Measurements from ENCODE around the gene CRABP2.
A peak's percentile ranks its signal among the peaks of the same experiment; 100 is the strongest.

The CRABP2 gene

DNA sequence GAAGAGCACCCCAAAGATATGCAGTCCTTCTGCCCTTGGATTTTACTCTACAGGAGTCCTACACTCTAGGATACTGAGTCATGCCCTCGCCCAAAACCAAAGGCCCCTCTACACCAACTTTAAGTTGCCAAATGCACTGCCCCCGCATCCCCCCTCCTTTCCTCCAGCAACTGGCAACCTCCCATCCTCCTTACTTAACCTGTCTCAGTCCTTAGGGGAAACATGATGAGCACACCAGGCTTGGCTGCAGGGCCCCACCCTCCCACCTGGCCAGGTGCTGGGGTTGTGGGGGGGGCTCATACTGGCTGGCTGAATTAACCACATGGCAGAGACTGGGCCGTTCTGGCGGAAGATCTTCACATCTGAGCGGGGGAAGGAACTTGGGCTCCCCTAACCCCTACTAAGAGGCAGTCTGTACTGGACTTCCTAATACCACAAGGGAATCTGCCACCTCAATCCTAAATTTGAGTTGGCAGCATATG lies 44.8 kb upstream of the CRABP2 start:
- H3K36me3 ChIP-seq (ENCODE audit: insufficient read depth, insufficient read length, low read length), result peaks cover 34% of the 10 kb centered on the region
- H3K4me1 ChIP-seq (ENCODE audit: insufficient read depth, insufficient read length), result peaks cover 44% of the 10 kb centered on the region
- H3K4me3 ChIP-seq (ENCODE audit: insufficient read length, low read depth), result peak overlapping the region; percentile 77
- DNase-seq (ENCODE audit: low read depth, low spot score), result no peak
- H3K9ac ChIP-seq (ENCODE audit: insufficient read length, low read depth), result peak overlapping the region; percentile 94
- TF ChIP-seq SUZ12 (IDR thresholded peaks at IDR 0.05; ENCODE audit: extremely low read depth, insufficient read depth, insufficient read length), result no peak
- no peak for TF ChIP-seq YY1 (IDR thresholded peaks at IDR 0.05; ENCODE audit: insufficient read depth, insufficient read length)
- TF ChIP-seq ZNF274 (IDR thresholded peaks at IDR 0.05; ENCODE audit: low read depth, low read length), result no peak
- no peaks in the 10 kb centered on the region for H3K27me3 ChIP-seq (ENCODE audit: insufficient read depth, insufficient read length)
- no peaks in the 10 kb centered on the region for H3K9me3 ChIP-seq (ENCODE audit: insufficient read depth, low read length)

DNA sequence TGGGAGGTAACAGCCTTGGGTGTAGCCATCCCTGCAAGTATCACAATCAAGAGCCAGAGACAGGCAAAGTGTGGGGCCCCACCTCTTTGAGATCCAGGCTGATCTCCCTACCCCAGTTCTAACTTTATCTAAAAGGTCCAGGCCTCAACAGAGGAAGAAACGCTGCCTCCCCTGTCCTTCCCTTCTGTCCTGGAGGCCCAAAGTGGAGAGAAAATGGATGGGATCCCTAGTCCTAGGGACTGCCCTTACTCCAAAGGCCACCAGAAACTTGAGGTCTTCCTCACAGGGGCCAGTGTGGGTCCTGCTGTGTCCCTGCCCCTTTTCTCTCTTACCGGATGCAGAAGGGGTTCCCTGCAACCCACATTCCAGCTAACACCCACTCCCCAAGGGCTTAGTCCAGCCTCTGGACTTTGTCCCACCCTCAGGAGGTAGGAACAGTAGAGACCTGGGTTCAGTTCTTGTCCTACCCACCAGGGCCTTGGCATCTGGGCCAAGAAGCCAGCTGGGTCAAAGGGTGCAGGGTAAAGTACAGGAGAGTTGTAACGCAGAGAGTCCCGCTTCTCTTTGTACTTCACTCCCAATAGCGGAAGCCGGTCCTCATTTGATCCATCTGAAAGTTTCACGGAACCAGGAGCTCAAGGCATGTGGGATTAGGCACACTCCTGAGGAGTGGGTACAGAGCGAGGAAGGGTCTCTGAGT lies 44.2 kb upstream of the CRABP2 start:
- H3K4me1 ChIP-seq (ENCODE audit: insufficient read depth, insufficient read length), result peaks cover 49% of the 10 kb centered on the region
- no peaks in the 10 kb centered on the region for H3K9me3 ChIP-seq (ENCODE audit: insufficient read depth, low read length)
- H3K4me3 ChIP-seq (ENCODE audit: insufficient read length, low read depth), result peak overlapping the region; percentile 77
- TF ChIP-seq YY1 (IDR thresholded peaks at IDR 0.05; ENCODE audit: insufficient read depth, insufficient read length) (no peak), ZNF274 (IDR thresholded peaks at IDR 0.05; ENCODE audit: low read depth, low read length) (no peak), SUZ12 (IDR thresholded peaks at IDR 0.05; ENCODE audit: extremely low read depth, insufficient read depth, insufficient read length) (no peak)
- peaks cover 40% of the 10 kb centered on the region for H3K36me3 ChIP-seq (ENCODE audit: insufficient read depth, insufficient read length, low read length)
- H3K9ac ChIP-seq (ENCODE audit: insufficient read length, low read depth), result peak overlapping the region; percentile 94
- no peaks in the 10 kb centered on the region for H3K27me3 ChIP-seq (ENCODE audit: insufficient read depth, insufficient read length)
- no peak for DNase-seq (ENCODE audit: low read depth, low spot score)

DNA sequence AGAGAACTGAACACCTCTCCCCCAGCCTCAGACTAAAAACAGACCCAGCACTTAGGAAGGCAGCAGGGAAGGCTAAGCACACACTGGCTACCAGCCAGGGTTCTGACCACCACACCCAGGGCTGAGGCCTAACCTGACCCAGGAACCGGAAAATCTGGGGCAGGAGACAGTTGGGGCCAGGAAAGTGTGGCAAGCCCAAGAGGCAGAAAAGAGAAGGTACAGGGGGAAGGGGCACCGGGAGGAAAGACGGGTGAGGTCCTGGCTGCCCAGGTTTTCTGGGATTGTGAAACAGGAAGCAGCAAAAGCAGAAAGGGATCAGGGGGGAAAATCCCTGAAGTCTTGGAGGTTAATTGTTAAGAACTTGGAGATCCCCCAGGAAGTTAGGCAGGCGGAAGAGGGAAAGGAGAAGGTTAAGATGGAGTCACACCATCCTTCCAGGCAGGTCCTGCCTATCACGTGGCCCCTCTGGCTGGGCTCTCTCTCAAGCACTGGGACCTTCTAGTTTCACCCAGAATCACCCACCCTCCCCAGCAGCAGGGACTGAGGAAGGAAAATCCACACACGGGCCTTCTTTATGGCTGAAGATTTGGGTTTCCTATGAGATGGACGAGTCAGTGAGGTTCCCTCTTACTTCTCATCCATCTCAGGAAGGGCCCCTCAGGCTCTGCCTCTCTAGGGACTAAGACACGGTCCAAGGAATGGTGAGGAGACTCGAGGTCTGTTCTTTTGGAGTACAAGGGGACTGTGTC lies 43.5 kb upstream of the CRABP2 start:
- no peak for DNase-seq (ENCODE audit: low read depth, low spot score)
- Histone ChIP-seq H3K9ac (ENCODE audit: insufficient read length, low read depth) (peak overlapping the region; percentile 94), H3K4me3 (ENCODE audit: insufficient read length, low read depth) (peak overlapping the region; percentile 77), H3K9me3 (ENCODE audit: insufficient read depth, low read length) (no peaks in the 10 kb centered on the region), H3K27me3 (ENCODE audit: insufficient read depth, insufficient read length) (no peaks in the 10 kb centered on the region), H3K4me1 (ENCODE audit: insufficient read depth, insufficient read length) (peaks cover 49% of the 10 kb centered on the region), H3K36me3 (ENCODE audit: insufficient read depth, insufficient read length, low read length) (peaks cover 45% of the 10 kb centered on the region)
- TF ChIP-seq SUZ12 (IDR thresholded peaks at IDR 0.05; ENCODE audit: extremely low read depth, insufficient read depth, insufficient read length), result no peak
- no peak for TF ChIP-seq YY1 (IDR thresholded peaks at IDR 0.05; ENCODE audit: insufficient read depth, insufficient read length)
- TF ChIP-seq ZNF274 (IDR thresholded peaks at IDR 0.05; ENCODE audit: low read depth, low read length), result no peak

- Histone ChIP-seq H3K9ac (ENCODE audit: insufficient read length, low read depth) (peak overlapping the region; percentile 94), H3K4me1 (ENCODE audit: insufficient read depth, insufficient read length) (peaks cover 47% of the 10 kb centered on the region), H3K27me3 (ENCODE audit: insufficient read depth, insufficient read length) (no peaks in the 10 kb centered on the region), H3K4me3 (ENCODE audit: insufficient read length, low read depth) (peak overlapping the region; percentile 38), H3K36me3 (ENCODE audit: insufficient read depth, insufficient read length, low read length) (peaks cover 53% of the 10 kb centered on the region), H3K9me3 (ENCODE audit: insufficient read depth, low read length) (no peaks in the 10 kb centered on the region)
- no peak for DNase-seq (ENCODE audit: low read depth, low spot score)
- TF ChIP-seq ZNF274 (IDR thresholded peaks at IDR 0.05; ENCODE audit: low read depth, low read length), result no peak
- no peak for TF ChIP-seq YY1 (IDR thresholded peaks at IDR 0.05; ENCODE audit: insufficient read depth, insufficient read length)
- TF ChIP-seq SUZ12 (IDR thresholded peaks at IDR 0.05; ENCODE audit: extremely low read depth, insufficient read depth, insufficient read length), result no peak
Observed at GRCh38 chr1:156747742-156748669, 42.6 kb upstream of the CRABP2 start.

DNA sequence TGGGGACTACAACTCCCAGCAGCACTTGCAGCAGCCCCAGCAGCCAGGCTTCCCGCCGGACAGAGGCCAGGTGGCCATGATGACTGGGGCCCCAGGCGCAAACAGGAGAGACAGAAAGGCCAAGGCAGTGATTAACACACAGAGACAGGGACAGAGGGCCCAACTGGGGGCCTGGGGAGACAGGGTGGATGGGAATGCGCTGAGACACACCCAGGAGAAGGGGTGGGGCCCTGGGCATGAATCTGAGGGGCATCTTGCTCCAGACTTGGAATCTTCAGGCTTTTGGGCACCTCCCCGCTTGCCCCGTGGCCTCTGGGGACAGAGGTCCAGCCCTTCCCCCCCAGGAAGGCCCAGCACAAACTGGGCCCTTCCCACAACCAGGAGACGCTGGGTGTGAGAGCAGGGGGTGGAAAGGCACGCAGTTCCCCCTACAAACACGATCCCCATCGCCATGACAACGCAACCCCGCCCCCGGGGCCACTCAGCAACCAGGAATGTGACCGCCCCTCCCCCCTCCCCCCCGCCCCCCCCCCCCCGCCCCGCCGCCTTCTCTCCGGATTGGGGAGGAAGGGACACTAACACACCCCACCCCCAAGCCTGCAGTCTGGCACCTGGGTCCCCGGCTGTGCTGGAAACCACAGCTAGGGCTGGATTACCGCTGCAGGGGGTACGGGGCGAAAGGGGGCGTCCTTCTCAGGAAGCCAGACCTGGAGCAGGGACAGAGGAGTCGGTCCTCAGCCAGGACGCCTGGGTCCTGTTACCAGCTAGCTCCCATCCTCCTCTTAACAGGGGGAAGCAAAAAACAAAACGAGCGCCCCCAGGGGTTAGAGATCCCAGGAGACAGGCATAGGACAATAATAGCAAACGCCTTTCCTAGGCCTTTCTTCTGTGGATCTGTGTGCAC lies 41.6 kb upstream of the CRABP2 start:
- Histone ChIP-seq H3K4me3 (ENCODE audit: insufficient read length, low read depth) (peak overlapping the region; percentile 63), H3K27me3 (ENCODE audit: insufficient read depth, insufficient read length) (no peaks in the 10 kb centered on the region), H3K9me3 (ENCODE audit: insufficient read depth, low read length) (no peaks in the 10 kb centered on the region), H3K9ac (ENCODE audit: insufficient read length, low read depth) (peak overlapping the region; percentile 97), H3K36me3 (ENCODE audit: insufficient read depth, insufficient read length, low read length) (peaks cover 64% of the 10 kb centered on the region), H3K4me1 (ENCODE audit: insufficient read depth, insufficient read length) (peaks cover 42% of the 10 kb centered on the region)
- TF ChIP-seq ZNF274 (IDR thresholded peaks at IDR 0.05; ENCODE audit: low read depth, low read length), result no peak
- peak; percentile 63 for TF ChIP-seq YY1 (IDR thresholded peaks at IDR 0.05; ENCODE audit: insufficient read depth, insufficient read length)
- peak; percentile 97 for DNase-seq (ENCODE audit: low read depth, low spot score)

- Histone ChIP-seq H3K27me3 (ENCODE audit: insufficient read depth, insufficient read length) (no peaks in the 10 kb centered on the region), H3K9ac (ENCODE audit: insufficient read length, low read depth) (peak overlapping the region; percentile 71), H3K9me3 (ENCODE audit: insufficient read depth, low read length) (no peaks in the 10 kb centered on the region), H3K4me1 (ENCODE audit: insufficient read depth, insufficient read length) (peaks cover 42% of the 10 kb centered on the region), H3K4me3 (ENCODE audit: insufficient read length, low read depth) (peak overlapping the region; percentile 16), H3K36me3 (ENCODE audit: insufficient read depth, insufficient read length, low read length) (peaks cover 68% of the 10 kb centered on the region)
- TF ChIP-seq ZNF274 (IDR thresholded peaks at IDR 0.05; ENCODE audit: low read depth, low read length), result no peak
- TF ChIP-seq YY1 (IDR thresholded peaks at IDR 0.05; ENCODE audit: insufficient read depth, insufficient read length), result no peak
- TF ChIP-seq SUZ12 (IDR thresholded peaks at IDR 0.05; ENCODE audit: extremely low read depth, insufficient read depth, insufficient read length), result no peak
- no peak for DNase-seq (ENCODE audit: low read depth, low spot score)
Observed at GRCh38 chr1:156746406-156746727, 41.0 kb upstream of the CRABP2 start.

Measured in NT2/D1 (cell line).